Left ventricle myocardium inferior (tissue), 1 donor: ENCODE results near the gene ACTN1. TPM values are rescaled to one million over a fixed set of nuclear protein-coding genes. Genes with fewer than 3 reads are reported as not detected.
A peak's percentile ranks its signal among the peaks of the same experiment; 100 is the strongest.

Source experiments
- DNase-seq: peaks from one replicate; pipeline ENCODE4 v3.0.0-alpha.2; 2020
- H3K27ac ChIP-seq: fragments of 200-600 bp; replicated peaks from 2 replicates; pipeline ENCODE4 v1.8.0; 2021
- H3K27me3 ChIP-seq: fragments of 200-600 bp; 2 replicates; pipeline ENCODE4 v1.8.0; 2021; ENCODE audit warnings: low read depth
- H3K36me3 ChIP-seq: fragments of 200-600 bp; 2 replicates; pipeline ENCODE4 v1.8.0; 2021
- H3K4me1 ChIP-seq: fragments of 200-600 bp; 2 replicates; pipeline ENCODE4 v1.8.0; 2021
- H3K4me3 ChIP-seq: fragments of 200-600 bp; 2 replicates; pipeline ENCODE4 v1.8.0; 2021; ENCODE audit warnings: mild to moderate bottlenecking, moderate library complexity
- H3K9me3 ChIP-seq: fragments of 200-600 bp; replicated peaks from 2 replicates; pipeline ENCODE4 v1.8.0; 2021
- CTCF ChIP-seq: fragments of 200-600 bp; IDR thresholded peaks from 2 replicates; pipeline ENCODE4 v1.8.0; 2021; ENCODE audit warnings: antibody characterized with exemption, mild to moderate bottlenecking, borderline replicate concordance
- intact Hi-C: fragments of 100-400 bp; cut with micrococcal nuclease; formaldehyde crosslinking; loops from one replicate; pipeline ENCODE4 v1.11.0; 2022
- total RNA-seq: library from RNA; stranded (reverse); fragmentation: NEBNext Ultra II Directional; extraction: Animal tissue kit (Norgen Biotek cat#: 25700); gene quantifications from one replicate; pipeline ENCODE4 v1.2.1, GENCODE V29; 2021
- donor health status: DM: no; HTN: yes; CAD: no; lungs with severe emphysema.

Gene ACTN1
- total RNA-seq, 1 donor from 2014 or later: 75.4 TPM

GRCh38 chr14:68961781-68962584 is 17.1 kb downstream of the ACTN1 start:
- no peak for TF ChIP-seq CTCF
- H3K4me1 ChIP-seq: peaks cover 85% of the 10 kb centered on the region
- no peak for DNase-seq
- H3K27ac ChIP-seq: no peak overlapping the region
- no peaks in the 10 kb centered on the region for H3K36me3 ChIP-seq
- H3K9me3 ChIP-seq: no peaks in the 10 kb centered on the region
- H3K4me3 ChIP-seq: no peak overlapping the region
- H3K27me3 ChIP-seq: no peaks in the 10 kb centered on the region
- intact Hi-C loops: no loop called here

GRCh38 chr14:68961361-68961760 is 17.7 kb downstream of the ACTN1 start:
- Histone ChIP-seq H3K36me3 (no peaks in the 10 kb centered on the region), H3K27me3 (no peaks in the 10 kb centered on the region), H3K9me3 (no peaks in the 10 kb centered on the region), H3K4me3 (no peak overlapping the region), H3K4me1 (peaks cover 85% of the 10 kb centered on the region), H3K27ac (no peak overlapping the region)
- no peak for DNase-seq
- intact Hi-C loops: no loop called here
- TF ChIP-seq CTCF: no peak

GRCh38 chr14:68960123-68960522 is 19.0 kb downstream of the ACTN1 start:
- TF ChIP-seq CTCF: no peak

GRCh38 chr14:68959035-68959434 is 20.1 kb downstream of the ACTN1 start:
- Histone ChIP-seq H3K27ac (peak overlapping the region; percentile 68), H3K36me3 (no peaks in the 10 kb centered on the region), H3K9me3 (no peaks in the 10 kb centered on the region), H3K4me1 (peaks cover 85% of the 10 kb centered on the region), H3K4me3 (peak overlapping the region; percentile 22), H3K27me3 (no peaks in the 10 kb centered on the region)
- DNase-seq: no peak
- TF ChIP-seq CTCF: no peak
- intact Hi-C loops: no loop called here

More at GRCh38 chr14:68960123-68960522, 19.0 kb downstream of the ACTN1 start:
- Histone ChIP-seq H3K4me3 (no peak overlapping the region), H3K27ac (no peak overlapping the region), H3K9me3 (no peaks in the 10 kb centered on the region), H3K36me3 (no peaks in the 10 kb centered on the region), H3K27me3 (no peaks in the 10 kb centered on the region), H3K4me1 (peaks cover 85% of the 10 kb centered on the region)
- intact Hi-C loops: no loop called here
- no peak for DNase-seq

GRCh38 chr14:68958553-68958952 is 20.5 kb downstream of the ACTN1 start:
- no peak for DNase-seq
- Histone ChIP-seq H3K27me3 (no peaks in the 10 kb centered on the region), H3K4me1 (peaks cover 86% of the 10 kb centered on the region), H3K4me3 (peak overlapping the region; percentile 22), H3K27ac (peak overlapping the region; percentile 68), H3K36me3 (no peaks in the 10 kb centered on the region), H3K9me3 (no peaks in the 10 kb centered on the region)
- intact Hi-C loops: no loop called here
- TF ChIP-seq CTCF: no peak
